HG03354 (cell line): ENCODE data around the gene PHB1.
"Not testable (repeated sequence)": the region's sequence is repeated elsewhere in the genome, so short reads cannot be mapped to it uniquely, and the experiment has no call there.

Experiments
- ATAC-seq: cut with Tn5 transposase; IDR thresholded peaks from one replicate; pipeline ENCODE4 v1.9.1; 2021; ENCODE audit warnings: mild to moderate bottlenecking; ENCODE audit not compliant: unreplicated experiment, poor library complexity, severe bottlenecking

PHB1 gene

GRCh38 chr17:49384951-49385350, 29.7 kb downstream of the PHB1 start:
- ATAC-seq, result no peak

GRCh38 chr17:49383060-49383459, 31.6 kb downstream of the PHB1 start:
- ATAC-seq, result no peak

- ATAC-seq, result no peak
These were observed 32.1 kb downstream of the PHB1 start for GRCh38 chr17:49382556-49382955.

GRCh38 chr17:49381793-49382192, 32.9 kb downstream of the PHB1 start:
- ATAC-seq, result no peak

- no peak for ATAC-seq
These were observed 33.6 kb downstream of the PHB1 start for GRCh38 chr17:49381033-49381432.

GRCh38 chr17:49379926-49380325, 34.8 kb downstream of the PHB1 start:
- ATAC-seq, result no peak

GRCh38 chr17:49378311-49378710, 36.4 kb downstream of the PHB1 start:
- ATAC-seq, result no peak

- no peak for ATAC-seq
These were observed 39.1 kb downstream of the PHB1 start for GRCh38 chr17:49375544-49375943.

GRCh38 chr17:49373115-49373514, 41.6 kb downstream of the PHB1 start:
- no peak for ATAC-seq

- ATAC-seq, result no peak
These were observed 42.3 kb downstream of the PHB1 start for GRCh38 chr17:49372425-49372824.

GRCh38 chr17:49370971-49371834, 43.5 kb downstream of the PHB1 start:
- no peak for ATAC-seq

GRCh38 chr17:49369760-49370159, 44.9 kb downstream of the PHB1 start:
- ATAC-seq, result no peak

GRCh38 chr17:49369089-49369488, 45.6 kb downstream of the PHB1 start:
- ATAC-seq, result no peak

- ATAC-seq, result no peak
These were observed 49.0 kb downstream of the PHB1 start for GRCh38 chr17:49365667-49366066.

GRCh38 chr17:49365126-49365525, 49.6 kb downstream of the PHB1 start:
- ATAC-seq, result not testable (repeated sequence)

- ATAC-seq, result no peak
These were observed 50.6 kb downstream of the PHB1 start for GRCh38 chr17:49364119-49364518.

- no peak for ATAC-seq
These were observed 51.4 kb downstream of the PHB1 start for GRCh38 chr17:49363251-49363650.

- ATAC-seq, result peak; percentile 9
These were observed 52.0 kb downstream of the PHB1 start for GRCh38 chr17:49362723-49363117.

- ATAC-seq, result peak; percentile 64
These were observed 52.6 kb downstream of the PHB1 start, which contains the start of gene ZNF652 for GRCh38 chr17:49361902-49362722. Gene ZNF652, minus strand, starts transcription at chr17:49362250. Its CDS starts 44,525 bp downstream, at chr17:49317725.

- ATAC-seq, result peak; percentile 33
These were observed 53.4 kb downstream of the PHB1 start for GRCh38 chr17:49361129-49361901.
